Inflammatory macrophage treated with lipopolysaccharide for 4 hours (primary cell): ENCODE data around the gene FRAS1.
"Not testable (repeated sequence)": the region's sequence is repeated elsewhere in the genome, so short reads cannot be mapped to it uniquely, and the experiment has no call there.

ENCODE experiments used
- DNase-seq: peaks from one replicate; pipeline ENCODE4 v3.0.0-alpha.2; 2020

Gene FRAS1

DNA sequence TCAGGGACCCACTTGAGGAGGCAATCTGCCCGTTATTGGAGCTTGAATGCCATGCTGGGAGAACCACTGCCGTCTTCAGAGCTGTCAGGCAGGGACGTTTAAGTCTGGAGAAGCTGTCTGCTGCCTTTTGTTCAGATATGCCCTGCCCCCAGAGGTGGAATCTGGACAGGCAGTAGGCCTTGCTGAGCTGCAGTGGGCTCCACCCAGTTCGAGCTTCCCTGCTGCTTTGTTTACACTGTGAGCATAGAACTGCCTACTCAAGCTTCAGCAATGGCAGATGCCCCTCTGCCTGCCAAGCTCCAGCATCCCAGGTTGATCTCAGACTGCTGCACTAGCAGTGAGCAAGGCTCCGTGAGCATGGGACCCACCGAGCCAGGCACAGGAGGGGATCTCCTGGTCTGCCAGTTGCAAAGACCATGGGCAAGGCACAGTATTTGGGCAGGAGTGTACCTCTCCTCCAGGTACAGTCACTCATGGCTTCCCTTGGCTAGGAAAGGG is 68.8 kb downstream of the FRAS1 start:
- DNase-seq: not testable (repeated sequence)

- DNase-seq: no peak
Observed at GRCh38 chr4:78129383-78130108, 72.4 kb downstream of the FRAS1 start.

DNA sequence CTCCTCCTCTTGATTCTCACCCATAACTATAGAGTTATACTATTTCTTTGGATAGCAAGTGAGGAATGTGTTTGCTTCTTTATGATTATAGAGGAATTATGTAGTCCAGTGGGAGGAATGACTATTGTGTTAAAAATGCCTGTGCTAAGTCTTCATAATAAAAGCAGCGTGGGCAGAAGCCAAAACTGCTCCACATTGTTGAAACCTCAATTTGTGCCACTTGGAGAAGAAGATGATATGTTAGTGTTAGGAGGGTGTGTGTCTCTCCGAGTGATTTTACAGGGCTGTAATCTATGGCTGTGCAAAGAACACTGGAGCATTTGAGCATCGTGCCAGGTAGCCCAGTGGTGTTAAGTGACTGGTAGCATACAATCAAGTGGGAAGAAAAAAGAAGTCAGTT is 74.3 kb downstream of the FRAS1 start:
- no peak for DNase-seq

DNA sequence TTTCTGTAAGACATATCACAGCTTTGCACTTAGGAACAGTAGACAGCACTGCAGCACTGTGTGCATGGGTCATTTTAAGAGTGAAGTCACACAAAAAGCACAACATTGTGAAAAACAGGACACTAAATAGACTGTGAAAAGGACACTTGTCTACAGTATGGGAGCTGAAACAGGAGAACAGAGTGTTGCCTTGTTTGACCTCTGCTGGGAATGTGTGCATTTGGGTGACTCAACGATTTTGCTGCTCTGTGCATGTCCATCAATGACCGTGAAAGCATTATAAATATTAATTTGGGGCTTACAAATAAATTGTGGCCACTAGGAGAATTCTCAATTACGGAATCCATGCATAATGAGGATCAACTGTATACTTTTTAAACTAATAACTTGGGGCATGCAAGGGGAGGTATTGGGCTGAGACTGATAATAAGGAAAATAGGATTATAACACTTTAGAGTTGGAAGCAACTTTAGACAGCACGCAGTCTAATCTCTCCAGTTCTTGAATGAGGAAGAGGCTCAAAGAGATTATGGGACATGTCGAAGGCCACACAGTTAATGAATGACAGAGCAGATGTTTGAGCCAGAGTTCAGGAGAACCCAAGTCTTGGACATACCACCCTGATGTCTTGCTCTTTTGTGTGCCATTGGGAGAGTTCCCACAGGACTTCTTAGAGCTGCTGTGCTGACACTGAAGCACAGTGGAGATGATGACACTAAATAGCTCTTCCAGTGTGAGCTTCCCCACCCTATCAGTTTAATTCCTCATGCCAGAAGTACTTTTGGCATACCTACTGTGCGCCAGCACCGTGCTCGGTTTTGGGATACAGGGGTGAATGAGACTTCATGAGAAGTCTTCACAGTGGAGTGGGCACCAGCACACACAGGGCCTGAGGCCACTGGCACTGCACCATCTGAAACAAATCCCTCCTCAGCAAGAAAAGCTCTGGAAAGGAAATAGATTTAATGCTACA is 79.3 kb downstream of the FRAS1 start:
- no peak for DNase-seq

GRCh38 chr4:78137532-78137931 is 80.4 kb downstream of the FRAS1 start:
- no peak for DNase-seq

DNA sequence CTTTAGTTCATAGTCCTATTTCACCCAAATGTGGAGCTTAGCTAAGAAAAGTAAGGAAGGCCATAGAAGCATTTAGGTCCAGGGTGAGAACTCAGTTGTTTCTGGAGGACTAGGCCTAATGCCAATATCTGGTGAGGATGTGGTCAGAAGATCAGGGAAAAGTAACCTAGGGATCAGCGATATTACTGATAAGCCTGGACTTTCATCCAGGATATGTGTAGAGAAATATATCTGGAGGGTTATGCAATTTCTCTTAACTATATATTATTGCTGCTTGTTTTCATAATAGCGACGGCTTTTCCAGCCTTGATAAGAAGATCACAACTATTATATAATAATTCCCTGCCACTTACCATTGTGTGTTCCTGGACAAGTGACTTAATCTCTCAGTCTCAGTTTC is 81.1 kb downstream of the FRAS1 start:
- DNase-seq: no peak

DNA sequence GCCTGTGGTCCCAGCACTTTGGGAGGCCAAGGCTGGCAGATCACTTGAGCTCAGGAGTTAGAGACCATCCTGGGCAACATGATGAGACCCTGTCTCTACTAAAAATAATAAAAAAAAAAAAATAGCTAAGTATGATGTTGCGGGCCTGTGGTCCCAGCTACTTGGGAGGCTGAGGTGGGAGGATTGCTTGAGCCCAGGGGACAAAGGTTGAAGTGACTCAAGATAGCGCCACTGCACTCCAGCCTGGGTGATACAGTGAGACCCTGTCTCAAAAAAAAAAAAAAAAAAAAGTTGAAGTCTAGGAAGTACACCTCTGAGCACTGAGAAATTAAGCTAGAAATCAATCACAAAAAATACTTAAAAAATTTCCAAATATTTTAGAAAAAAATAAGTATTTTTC is 86.5 kb downstream of the FRAS1 start:
- no peak for DNase-seq

DNA sequence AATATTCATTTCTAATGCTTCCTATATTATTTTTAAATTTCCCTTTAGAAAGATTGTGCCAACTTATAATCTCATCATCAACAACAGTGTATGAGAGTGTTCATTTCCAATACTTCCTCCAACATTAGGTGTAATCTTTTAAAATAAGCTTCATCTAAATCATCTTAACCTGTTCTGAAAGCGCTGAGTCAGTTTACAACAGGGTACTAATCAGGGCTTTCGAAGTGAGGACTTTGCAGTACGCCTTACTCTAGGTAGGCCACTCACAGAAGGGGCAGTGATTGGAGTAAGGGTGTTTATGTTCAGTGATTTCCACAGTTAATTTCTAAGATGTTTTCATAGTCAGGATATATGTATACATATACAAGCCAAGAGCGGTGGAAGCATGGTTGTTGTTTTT is 87.9 kb downstream of the FRAS1 start:
- no peak for DNase-seq

GRCh38 chr4:78145622-78146021 is 88.5 kb downstream of the FRAS1 start:
- no peak for DNase-seq

DNA sequence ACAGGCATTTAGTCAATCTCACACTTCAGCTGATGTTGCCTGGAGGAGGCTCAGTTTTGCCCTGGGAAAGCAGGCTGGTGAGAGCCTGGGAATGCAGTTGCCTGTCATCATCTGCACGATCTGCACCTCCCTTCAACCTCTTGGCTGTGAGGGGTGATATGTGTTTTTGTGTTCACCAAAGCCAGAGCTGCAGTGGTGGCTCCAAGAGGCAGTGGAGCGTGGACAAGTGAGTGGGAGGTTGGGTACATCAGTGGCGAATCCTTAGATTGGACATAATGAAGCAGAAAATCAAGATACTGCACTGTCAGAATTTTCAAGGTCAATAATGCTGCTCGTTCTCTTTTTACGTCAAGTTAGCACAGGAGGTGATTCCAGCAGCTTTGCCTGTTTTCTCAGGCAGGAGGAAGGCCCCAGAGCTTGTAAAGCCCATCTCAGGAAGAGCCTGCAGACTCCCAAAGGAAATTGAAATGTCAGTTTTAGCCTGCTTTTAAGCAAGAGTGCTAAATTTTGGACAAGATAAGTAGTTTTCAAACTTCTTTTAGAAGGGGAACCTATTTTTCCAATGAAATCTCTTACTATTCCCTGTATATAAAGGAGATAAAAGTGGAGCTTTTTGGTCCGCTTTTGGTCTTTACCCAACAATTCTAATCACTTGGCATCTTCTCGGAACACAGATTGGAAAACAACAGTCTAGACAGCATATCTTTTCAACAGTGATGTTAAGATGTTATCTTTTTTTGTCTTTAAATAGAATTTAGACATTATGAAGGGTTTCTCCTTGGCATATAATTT is 92.8 kb downstream of the FRAS1 start:
- no peak for DNase-seq

DNA sequence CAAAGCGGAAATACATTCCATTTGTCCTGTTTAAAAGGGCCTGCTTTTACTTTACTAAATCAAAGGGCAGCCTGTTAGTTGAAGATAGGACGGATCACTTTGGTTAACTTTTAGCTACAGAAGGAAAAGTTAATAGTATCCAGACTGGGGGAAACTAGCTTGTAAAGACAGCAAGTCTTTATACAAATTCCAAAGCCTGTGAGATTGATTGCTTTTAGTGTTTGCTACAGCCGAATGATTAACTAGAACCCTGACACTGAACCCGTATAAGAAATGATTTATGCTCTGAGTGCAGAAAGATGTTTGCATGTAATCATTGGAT is 93.4 kb downstream of the FRAS1 start:
- no peak for DNase-seq

DNA sequence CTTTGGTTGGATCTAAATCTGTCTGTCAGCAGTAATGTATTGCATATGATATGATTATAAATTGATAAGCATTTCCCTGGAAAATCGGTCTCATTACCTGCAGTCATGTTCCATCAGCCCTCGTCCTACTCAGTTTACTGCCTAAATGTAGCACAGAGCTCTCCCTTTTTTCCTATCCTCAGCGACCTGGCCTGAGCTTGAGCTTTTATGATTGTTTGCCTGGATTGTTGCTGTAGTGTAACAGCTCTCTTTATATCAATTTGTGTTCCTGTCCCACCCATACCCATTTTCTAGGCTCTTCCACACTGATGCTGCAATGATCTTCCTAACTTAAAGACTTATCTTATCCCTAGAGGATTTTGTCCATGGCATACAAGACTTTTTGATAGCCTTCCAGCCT is 95.7 kb downstream of the FRAS1 start:
- DNase-seq: no peak

- no peak for DNase-seq
Observed at GRCh38 chr4:78154972-78155590, 98.0 kb downstream of the FRAS1 start.

DNA sequence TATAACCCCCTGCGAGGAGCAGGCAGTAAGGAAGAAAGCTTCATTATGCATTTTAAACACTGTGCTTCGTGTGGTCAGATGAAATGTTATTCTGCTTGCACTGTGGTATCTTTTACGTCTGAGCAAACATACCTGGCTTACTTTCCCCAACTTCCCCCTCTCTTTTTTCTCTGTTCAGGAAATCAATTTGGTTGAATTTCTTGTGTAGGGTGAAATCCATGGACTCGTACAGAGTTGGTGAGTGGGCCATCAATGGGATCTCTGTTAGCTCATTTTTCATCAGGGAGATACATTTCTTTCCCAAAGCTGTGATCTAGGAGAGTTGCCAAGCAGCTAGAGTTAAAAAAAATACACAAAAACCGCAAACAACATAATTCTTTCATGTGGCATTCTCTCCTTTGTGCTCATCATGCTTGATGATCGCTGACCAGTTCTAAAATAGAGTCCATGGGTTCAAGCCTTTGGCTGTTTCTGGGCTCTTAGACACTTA is 98.5 kb downstream of the FRAS1 start:
- no peak for DNase-seq

GRCh38 chr4:78156520-78156919 is 99.4 kb downstream of the FRAS1 start:
- DNase-seq: no peak

- no peak for DNase-seq
Observed at GRCh38 chr4:78162342-78162741, 105.2 kb downstream of the FRAS1 start.

DNA sequence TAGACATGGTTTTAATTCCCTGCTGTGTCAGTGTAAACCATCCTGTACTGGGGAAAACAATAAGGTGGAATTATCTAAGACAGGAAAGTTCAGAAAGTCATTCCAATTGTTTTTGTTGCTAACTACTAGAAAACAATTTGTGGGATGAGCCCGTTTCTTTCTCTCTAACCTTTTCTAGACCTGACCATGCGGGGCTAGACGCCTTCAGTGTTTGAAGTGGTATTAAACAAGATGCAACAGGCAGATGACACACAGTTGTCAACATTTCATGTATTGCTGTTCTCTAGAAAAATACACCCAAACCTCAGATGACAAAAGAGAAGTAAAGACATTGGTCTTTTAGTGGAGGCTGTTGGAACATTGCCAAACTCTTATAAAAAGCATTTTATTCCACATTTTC is 105.7 kb downstream of the FRAS1 start:
- no peak for DNase-seq

- DNase-seq: no peak
Observed at GRCh38 chr4:78165758-78166157, 108.6 kb downstream of the FRAS1 start.

DNA sequence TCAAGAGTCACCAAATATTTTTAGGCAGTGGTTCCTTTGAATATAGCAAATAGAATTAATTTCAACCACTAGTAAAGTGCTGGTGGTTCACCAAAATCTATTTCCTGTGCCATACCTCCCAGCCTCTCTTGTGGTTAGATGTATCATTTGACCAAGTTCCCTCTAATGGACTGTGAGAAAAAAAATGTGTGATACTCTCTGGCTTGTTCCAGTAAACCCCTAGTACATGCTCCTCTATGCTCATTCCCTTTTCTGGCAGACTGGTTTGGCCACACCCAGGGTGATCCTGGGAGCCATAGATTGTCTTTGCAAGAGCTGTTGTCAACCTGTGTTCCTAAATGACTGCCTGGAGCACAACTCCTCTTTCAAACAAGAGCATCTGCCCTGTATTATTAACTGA is 109.5 kb downstream of the FRAS1 start:
- no peak for DNase-seq

DNA sequence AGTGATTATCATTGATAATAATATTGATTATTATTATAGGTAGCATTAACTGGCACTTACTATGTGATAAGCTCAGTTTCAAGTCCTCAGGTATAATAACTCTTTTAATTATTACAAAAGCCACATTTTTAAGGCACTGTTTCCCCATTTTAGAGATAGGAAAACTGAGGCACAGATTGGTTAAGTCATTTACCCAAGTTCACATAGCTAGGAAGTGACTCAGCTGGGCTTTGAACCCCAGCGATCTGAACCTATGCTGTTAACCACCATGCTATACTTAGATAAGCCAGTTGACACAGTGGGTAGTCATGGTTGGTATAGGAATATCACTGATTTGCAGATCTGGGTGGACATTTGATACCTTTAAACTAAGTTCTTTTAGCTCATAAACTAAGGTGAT is 110.4 kb downstream of the FRAS1 start:
- no peak for DNase-seq

DNA sequence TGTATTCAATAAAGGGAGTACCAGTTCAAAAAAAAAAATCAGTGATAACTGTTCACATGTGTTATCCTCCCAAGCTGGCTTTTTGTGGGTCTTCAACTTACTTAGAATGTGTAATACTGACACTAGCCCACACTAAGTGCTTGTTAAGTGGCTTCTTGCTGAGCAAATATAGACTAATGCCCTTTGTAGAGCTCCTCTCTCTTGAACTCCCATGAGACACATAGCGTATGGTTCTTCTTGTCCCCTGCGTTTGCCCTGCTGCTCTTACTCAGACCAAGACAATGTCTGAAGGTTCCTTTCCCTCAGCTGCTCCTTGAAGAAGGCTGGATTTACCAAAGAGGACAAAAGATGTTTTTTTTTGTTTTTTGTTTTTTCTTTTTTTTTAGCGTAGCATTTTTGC is 110.9 kb downstream of the FRAS1 start:
- no peak for DNase-seq

DNA sequence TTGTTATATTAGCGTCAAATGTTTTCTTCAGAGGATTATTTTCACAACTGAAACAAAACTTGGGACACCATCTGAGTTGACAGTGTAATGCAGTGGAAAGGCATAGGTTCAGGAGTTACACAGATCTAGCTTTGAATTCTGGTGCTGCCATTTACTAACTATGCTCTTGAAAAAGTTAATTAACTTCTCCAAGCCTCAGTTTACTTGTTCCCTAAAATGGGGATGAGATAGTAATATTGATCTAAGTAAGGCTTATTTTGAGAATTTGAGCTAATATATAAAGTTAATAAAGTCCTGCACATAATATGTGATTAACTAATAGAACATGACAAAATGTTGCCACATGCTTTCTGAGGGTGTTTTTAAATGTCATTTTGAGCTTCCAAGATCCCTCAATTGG is 112.6 kb downstream of the FRAS1 start:
- no peak for DNase-seq

DNA sequence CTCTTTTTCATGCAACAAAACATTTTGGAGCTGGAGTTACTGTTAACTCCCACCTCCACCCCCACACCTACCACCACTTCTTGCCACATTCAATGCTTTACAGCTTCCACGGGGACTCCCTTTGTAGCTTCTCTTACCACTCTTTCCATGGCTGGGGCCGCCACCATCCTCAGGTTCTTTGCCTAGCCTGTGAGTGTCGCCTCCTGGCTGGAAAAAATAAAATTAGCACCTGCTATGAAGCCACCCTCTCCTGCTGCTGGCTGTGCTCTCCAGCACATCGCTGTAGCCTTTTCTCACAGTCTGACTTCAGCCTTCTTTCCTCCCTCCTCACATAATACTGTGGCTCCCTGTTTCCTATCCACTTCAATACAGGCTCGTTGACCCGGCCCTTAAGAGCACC is 114.4 kb downstream of the FRAS1 start:
- DNase-seq: no peak
